ENCODE results near the gene SMARCAD1.

Gene SMARCAD1

DNA sequence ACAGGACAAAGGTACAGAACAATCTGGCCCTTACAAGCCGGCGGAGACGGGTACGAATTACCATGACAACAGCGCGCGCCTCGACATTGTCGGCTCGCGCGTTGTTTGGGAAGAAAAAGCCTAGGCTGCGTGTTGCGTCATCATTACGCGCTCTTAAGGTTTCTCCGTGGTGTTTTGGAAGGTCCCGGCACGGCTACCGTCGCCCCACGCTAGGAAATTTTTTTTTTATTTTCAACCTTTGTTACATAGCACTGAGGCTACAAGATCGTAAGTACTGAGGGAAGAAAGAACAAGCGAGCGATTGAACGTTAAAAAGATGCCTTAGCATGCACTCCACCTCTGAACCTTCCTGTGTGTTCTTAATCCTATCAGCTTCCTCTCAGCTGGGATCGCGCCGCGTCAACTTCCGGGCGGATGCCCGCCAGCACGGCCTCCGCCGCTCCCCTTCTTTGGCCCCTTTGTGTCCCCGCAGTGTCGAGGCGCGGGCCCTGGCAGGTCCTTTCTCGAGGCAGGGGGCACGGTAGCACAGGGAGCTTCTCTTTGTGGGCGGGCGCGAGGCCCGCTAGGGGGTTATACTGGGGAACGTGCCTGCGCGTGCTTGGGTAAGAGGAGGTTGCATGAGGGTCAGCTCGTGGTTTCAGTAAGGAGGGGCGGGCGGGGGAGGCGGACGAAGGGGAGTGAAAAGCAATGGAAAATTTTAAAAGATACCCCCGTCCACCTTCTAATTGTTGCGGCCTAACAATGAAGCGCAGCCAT, at the start of gene SMARCAD1 (continued):
- TF ChIP-seq, protein P1, sequence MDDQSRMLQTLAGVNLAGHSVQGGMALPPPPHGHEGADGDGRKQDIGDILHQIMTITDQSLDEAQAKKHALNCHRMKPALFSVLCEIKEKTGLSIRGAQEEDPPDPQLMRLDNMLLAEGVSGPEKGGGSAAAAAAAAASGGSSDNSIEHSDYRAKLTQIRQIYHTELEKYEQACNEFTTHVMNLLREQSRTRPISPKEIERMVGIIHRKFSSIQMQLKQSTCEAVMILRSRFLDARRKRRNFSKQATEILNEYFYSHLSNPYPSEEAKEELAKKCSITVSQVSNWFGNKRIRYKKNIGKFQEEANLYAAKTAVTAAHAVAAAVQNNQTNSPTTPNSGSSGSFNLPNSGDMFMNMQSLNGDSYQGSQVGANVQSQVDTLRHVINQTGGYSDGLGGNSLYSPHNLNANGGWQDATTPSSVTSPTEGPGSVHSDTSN (CRISPR knock-in tag; IDR thresholded peaks at IDR 0.05) = no peak
- TF ChIP-seq ZNF677 (tag by site-specific recombination; IDR thresholded peaks at IDR 0.05) = no peak
- TF ChIP-seq ZNF670 (tag by site-specific recombination; IDR thresholded peaks at IDR 0.05; ENCODE audit: low read depth) = no peak
- no peak for TF ChIP-seq ZSCAN23 (tag by site-specific recombination; IDR thresholded peaks at IDR 0.05)
- no peak for TF ChIP-seq ZNF596 (tag by site-specific recombination; IDR thresholded peaks at IDR 0.05)
- TF ChIP-seq ZNF10 (tag by site-specific recombination; IDR thresholded peaks at IDR 0.05) = no peak
- TF ChIP-seq ZNF223 (tag by site-specific recombination; IDR thresholded peaks at IDR 0.05) = peak; percentile 81; the same call in 1 of the 2 replicates
- no peak for TF ChIP-seq ZNF174 (tag by site-specific recombination; IDR thresholded peaks at IDR 0.05)
- TF ChIP-seq ZNF600 (tag by site-specific recombination; IDR thresholded peaks at IDR 0.05) = peak; percentile 82
- no peak for TF ChIP-seq ZNF514 (tag by site-specific recombination; IDR thresholded peaks at IDR 0.05)
- no peak for TF ChIP-seq BCL11A (tag by site-specific recombination; IDR thresholded peaks at IDR 0.05; ENCODE audit: low read depth)
- TF ChIP-seq ZNF416 (tag by site-specific recombination; IDR thresholded peaks at IDR 0.05) = no peak
- peak; percentile 82 for TF ChIP-seq ZEB2 (tag by site-specific recombination; IDR thresholded peaks at IDR 0.05)
- no peak for TF ChIP-seq SCRT1 (tag by site-specific recombination; IDR thresholded peaks at IDR 0.05; ENCODE audit: borderline replicate concordance)
- peak; percentile 52 for TF ChIP-seq KLF9 (tag by site-specific recombination; IDR thresholded peaks at IDR 0.05; ENCODE audit: low read depth)
- TF ChIP-seq, protein P2, sequence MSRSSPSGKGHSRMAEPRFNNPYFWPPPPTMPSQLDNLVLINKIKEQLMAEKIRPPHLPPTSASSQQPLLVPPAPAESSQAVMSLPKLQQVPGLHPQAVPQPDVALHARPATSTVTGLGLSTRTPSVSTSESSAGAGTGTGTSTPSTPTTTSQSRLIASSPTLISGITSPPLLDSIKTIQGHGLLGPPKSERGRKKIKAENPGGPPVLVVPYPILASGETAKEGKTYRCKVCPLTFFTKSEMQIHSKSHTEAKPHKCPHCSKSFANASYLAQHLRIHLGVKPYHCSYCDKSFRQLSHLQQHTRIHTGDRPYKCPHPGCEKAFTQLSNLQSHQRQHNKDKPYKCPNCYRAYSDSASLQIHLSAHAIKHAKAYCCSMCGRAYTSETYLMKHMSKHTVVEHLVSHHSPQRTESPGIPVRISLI (tag by site-specific recombination; IDR thresholded peaks at IDR 0.05) = peak; percentile 88
- no peak for TF ChIP-seq ZNF354C (tag by site-specific recombination; IDR thresholded peaks at IDR 0.05; ENCODE audit: borderline replicate concordance, low read depth)
- TF ChIP-seq, protein P3, sequence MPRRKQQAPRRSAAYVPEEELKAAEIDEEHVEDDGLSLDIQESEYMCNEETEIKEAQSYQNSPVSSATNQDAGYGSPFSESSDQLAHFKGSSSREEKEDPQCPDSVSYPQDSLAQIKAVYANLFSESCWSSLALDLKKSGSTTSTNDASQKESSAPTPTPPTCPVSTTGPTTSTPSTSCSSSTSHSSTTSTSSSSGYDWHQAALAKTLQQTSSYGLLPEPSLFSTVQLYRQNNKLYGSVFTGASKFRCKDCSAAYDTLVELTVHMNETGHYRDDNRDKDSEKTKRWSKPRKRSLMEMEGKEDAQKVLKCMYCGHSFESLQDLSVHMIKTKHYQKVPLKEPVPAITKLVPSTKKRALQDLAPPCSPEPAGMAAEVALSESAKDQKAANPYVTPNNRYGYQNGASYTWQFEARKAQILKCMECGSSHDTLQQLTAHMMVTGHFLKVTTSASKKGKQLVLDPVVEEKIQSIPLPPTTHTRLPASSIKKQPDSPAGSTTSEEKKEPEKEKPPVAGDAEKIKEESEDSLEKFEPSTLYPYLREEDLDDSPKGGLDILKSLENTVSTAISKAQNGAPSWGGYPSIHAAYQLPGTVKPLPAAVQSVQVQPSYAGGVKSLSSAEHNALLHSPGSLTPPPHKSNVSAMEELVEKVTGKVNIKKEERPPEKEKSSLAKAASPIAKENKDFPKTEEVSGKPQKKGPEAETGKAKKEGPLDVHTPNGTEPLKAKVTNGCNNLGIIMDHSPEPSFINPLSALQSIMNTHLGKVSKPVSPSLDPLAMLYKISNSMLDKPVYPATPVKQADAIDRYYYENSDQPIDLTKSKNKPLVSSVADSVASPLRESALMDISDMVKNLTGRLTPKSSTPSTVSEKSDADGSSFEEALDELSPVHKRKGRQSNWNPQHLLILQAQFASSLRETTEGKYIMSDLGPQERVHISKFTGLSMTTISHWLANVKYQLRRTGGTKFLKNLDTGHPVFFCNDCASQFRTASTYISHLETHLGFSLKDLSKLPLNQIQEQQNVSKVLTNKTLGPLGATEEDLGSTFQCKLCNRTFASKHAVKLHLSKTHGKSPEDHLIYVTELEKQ (tag by site-specific recombination; IDR thresholded peaks at IDR 0.05; ENCODE audit: borderline replicate concordance) = no peak
- no peak for TF ChIP-seq ZNF549 (tag by site-specific recombination; IDR thresholded peaks at IDR 0.05)
- no peak for TF ChIP-seq ZNF221 (tag by site-specific recombination; IDR thresholded peaks at IDR 0.05; ENCODE audit: borderline replicate concordance)
- TF ChIP-seq, protein P4, sequence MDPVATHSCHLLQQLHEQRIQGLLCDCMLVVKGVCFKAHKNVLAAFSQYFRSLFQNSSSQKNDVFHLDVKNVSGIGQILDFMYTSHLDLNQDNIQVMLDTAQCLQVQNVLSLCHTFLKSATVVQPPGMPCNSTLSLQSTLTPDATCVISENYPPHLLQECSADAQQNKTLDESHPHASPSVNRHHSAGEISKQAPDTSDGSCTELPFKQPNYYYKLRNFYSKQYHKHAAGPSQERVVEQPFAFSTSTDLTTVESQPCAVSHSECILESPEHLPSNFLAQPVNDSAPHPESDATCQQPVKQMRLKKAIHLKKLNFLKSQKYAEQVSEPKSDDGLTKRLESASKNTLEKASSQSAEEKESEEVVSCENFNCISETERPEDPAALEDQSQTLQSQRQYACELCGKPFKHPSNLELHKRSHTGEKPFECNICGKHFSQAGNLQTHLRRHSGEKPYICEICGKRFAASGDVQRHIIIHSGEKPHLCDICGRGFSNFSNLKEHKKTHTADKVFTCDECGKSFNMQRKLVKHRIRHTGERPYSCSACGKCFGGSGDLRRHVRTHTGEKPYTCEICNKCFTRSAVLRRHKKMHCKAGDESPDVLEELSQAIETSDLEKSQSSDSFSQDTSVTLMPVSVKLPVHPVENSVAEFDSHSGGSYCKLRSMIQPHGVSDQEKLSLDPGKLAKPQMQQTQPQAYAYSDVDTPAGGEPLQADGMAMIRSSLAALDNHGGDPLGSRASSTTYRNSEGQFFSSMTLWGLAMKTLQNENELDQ (tag by site-specific recombination; IDR thresholded peaks at IDR 0.05; ENCODE audit: low read depth) = no peak
- TF ChIP-seq, protein P5, sequence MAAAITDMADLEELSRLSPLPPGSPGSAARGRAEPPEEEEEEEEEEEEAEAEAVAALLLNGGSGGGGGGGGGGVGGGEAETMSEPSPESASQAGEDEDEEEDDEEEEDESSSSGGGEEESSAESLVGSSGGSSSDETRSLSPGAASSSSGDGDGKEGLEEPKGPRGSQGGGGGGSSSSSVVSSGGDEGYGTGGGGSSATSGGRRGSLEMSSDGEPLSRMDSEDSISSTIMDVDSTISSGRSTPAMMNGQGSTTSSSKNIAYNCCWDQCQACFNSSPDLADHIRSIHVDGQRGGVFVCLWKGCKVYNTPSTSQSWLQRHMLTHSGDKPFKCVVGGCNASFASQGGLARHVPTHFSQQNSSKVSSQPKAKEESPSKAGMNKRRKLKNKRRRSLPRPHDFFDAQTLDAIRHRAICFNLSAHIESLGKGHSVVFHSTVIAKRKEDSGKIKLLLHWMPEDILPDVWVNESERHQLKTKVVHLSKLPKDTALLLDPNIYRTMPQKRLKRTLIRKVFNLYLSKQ (tag by site-specific recombination; IDR thresholded peaks at IDR 0.05; ENCODE audit: borderline replicate concordance) = no peak
- TF ChIP-seq ZNF121 (tag by site-specific recombination; IDR thresholded peaks at IDR 0.05) = no peak
- TF ChIP-seq ZNF239 (tag by site-specific recombination; IDR thresholded peaks at IDR 0.05) = no peak
- no peak for TF ChIP-seq ZNF248 (tag by site-specific recombination; IDR thresholded peaks at IDR 0.05)
- TF ChIP-seq ZNF341 (tag by site-specific recombination; IDR thresholded peaks at IDR 0.05; ENCODE audit: low read depth) = no peak
- TF ChIP-seq, protein P6, sequence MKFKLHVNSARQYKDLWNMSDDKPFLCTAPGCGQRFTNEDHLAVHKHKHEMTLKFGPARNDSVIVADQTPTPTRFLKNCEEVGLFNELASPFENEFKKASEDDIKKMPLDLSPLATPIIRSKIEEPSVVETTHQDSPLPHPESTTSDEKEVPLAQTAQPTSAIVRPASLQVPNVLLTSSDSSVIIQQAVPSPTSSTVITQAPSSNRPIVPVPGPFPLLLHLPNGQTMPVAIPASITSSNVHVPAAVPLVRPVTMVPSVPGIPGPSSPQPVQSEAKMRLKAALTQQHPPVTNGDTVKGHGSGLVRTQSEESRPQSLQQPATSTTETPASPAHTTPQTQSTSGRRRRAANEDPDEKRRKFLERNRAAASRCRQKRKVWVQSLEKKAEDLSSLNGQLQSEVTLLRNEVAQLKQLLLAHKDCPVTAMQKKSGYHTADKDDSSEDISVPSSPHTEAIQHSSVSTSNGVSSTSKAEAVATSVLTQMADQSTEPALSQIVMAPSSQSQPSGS (tag by site-specific recombination; IDR thresholded peaks at IDR 0.05; ENCODE audit: low read depth) = peak; percentile 90
- TF ChIP-seq GLIS1 (tag by site-specific recombination; IDR thresholded peaks at IDR 0.05) = peak; percentile 97
